Measurements from ENCODE around the gene GNPTG. TPM values are rescaled to one million over a fixed set of nuclear protein-coding genes. Genes with fewer than 3 reads are reported as not detected.

The GNPTG gene
- total RNA-seq, 1 experiment from 2014 or later = 40.6 TPM

- H3K4me3 ChIP-seq = no peak overlapping the region
- H3K27me3 ChIP-seq (ENCODE audit: insufficient read depth, low read depth) = no peaks in the 10 kb centered on the region
- no peaks in the 10 kb centered on the region for H3K79me2 ChIP-seq (ENCODE audit: low read depth)
- no peak overlapping the region for H2AFZ ChIP-seq
- DNase-seq = no peak
- H3F3A ChIP-seq (ENCODE audit: insufficient read depth, low read depth) = no peaks in the 10 kb centered on the region; the same call in 1 of the 2 replicates
- intact Hi-C loops (cut with micrococcal nuclease; ENCODE audit: unreplicated experiment) = no loop called here
- ChIA-PET CTCF (no interaction called here), POLR2A (ENCODE audit: unreplicated experiment) (interaction anchor here (0.5 kb wide), 1 partner anchor 66 kb away, joined by 3 read pairs; no protein-coding TSS in a partner anchor)
- H3K4me1 ChIP-seq (replicated peaks; ENCODE audit: insufficient read depth) = no peaks in the 10 kb centered on the region
- H3K27ac ChIP-seq = no peak overlapping the region
- no peaks in the 10 kb centered on the region for H3K9me2 ChIP-seq (ENCODE audit: insufficient read depth)
- TF ChIP-seq CTCF (conservative IDR thresholded peaks at IDR 0.05) (no peak), EZH2 (IDR thresholded peaks at IDR 0.05; ENCODE audit: low read depth) (no peak)
- H4K20me1 ChIP-seq (ENCODE audit: insufficient read depth) = no peaks in the 10 kb centered on the region
- no peaks in the 10 kb centered on the region for H3K36me3 ChIP-seq (ENCODE audit: low read depth)
- no TSS peak for BruUV-seq (replicated peaks)
- no peak overlapping the region for H3K4me2 ChIP-seq
- no peaks in the 10 kb centered on the region for H3K9me3 ChIP-seq (ENCODE audit: insufficient read depth, low read depth)
These were observed 46.6 kb downstream of the GNPTG start for GRCh38 chr16:1398351-1398750.

GRCh38 chr16:1398826-1399581 lies 47.3 kb downstream of the GNPTG start:
- ChIA-PET POLR2A (ENCODE audit: unreplicated experiment) (interaction anchor here (0.5 kb wide), 1 partner anchor 66 kb away, joined by 3 read pairs; no protein-coding TSS in a partner anchor), CTCF (no interaction called here)
- Histone ChIP-seq H3K36me3 (ENCODE audit: low read depth) (no peaks in the 10 kb centered on the region), H2AFZ (no peak overlapping the region), H3K27ac (no peak overlapping the region), H3K9me3 (ENCODE audit: insufficient read depth, low read depth) (no peaks in the 10 kb centered on the region), H4K20me1 (ENCODE audit: insufficient read depth) (no peaks in the 10 kb centered on the region), H3F3A (ENCODE audit: insufficient read depth, low read depth) (no peaks in the 10 kb centered on the region; the same call in 1 of the 2 replicates), H3K79me2 (ENCODE audit: low read depth) (no peaks in the 10 kb centered on the region), H3K27me3 (ENCODE audit: insufficient read depth, low read depth) (no peaks in the 10 kb centered on the region), H3K4me1 (replicated peaks; ENCODE audit: insufficient read depth) (no peaks in the 10 kb centered on the region), H3K4me2 (no peak overlapping the region), H3K9me2 (ENCODE audit: insufficient read depth) (no peaks in the 10 kb centered on the region), H3K4me3 (no peak overlapping the region)
- DNase-seq = no peak
- BruUV-seq (replicated peaks) = no TSS peak
- TF ChIP-seq EZH2 (IDR thresholded peaks at IDR 0.05; ENCODE audit: low read depth) (no peak), CTCF (conservative IDR thresholded peaks at IDR 0.05) (no peak)
- intact Hi-C loops (cut with micrococcal nuclease; ENCODE audit: unreplicated experiment) = no loop called here

GRCh38 chr16:1401061-1401757 lies 49.5 kb downstream of the GNPTG start:
- Histone ChIP-seq H3K27me3 (ENCODE audit: insufficient read depth, low read depth) (no peaks in the 10 kb centered on the region), H3K36me3 (ENCODE audit: low read depth) (no peaks in the 10 kb centered on the region), H3K9me3 (ENCODE audit: insufficient read depth, low read depth) (no peaks in the 10 kb centered on the region), H3K4me3 (no peak overlapping the region), H4K20me1 (ENCODE audit: insufficient read depth) (no peaks in the 10 kb centered on the region), H3K9me2 (ENCODE audit: insufficient read depth) (no peaks in the 10 kb centered on the region), H2AFZ (no peak overlapping the region), H3K4me1 (replicated peaks; ENCODE audit: insufficient read depth) (no peaks in the 10 kb centered on the region), H3K27ac (no peak overlapping the region), H3K79me2 (ENCODE audit: low read depth) (no peaks in the 10 kb centered on the region), H3F3A (ENCODE audit: insufficient read depth, low read depth) (no peaks in the 10 kb centered on the region; the same call in 1 of the 2 replicates), H3K4me2 (no peak overlapping the region)
- no peak for DNase-seq
- TF ChIP-seq CTCF (conservative IDR thresholded peaks at IDR 0.05) (no peak), EZH2 (IDR thresholded peaks at IDR 0.05; ENCODE audit: low read depth) (no peak)
- ChIA-PET POLR2A (ENCODE audit: unreplicated experiment) (no interaction called here), CTCF (no interaction called here)
- intact Hi-C loops (cut with micrococcal nuclease; ENCODE audit: unreplicated experiment) = no loop called here
- no TSS peak for BruUV-seq (replicated peaks)
